IPS-18a (cell line): ENCODE results near the gene CNTNAP4.

Experiments
- H3K27ac ChIP-seq: one replicate; pipeline ENCODE4 v1.5.1; 2013; ENCODE audit warnings: low read length
- H3K27me3 ChIP-seq: one replicate; pipeline ENCODE4 v1.6.1; 2013; ENCODE audit warnings: mild to moderate bottlenecking, low read length; ENCODE audit not compliant: control insufficient read depth, insufficient read depth
- H3K36me3 ChIP-seq: one replicate; pipeline ENCODE4 v1.6.1; 2013; ENCODE audit warnings: low read depth, low read length; ENCODE audit not compliant: control insufficient read depth
- H3K4me1 ChIP-seq: one replicate; pipeline ENCODE4 v1.6.1; 2013; ENCODE audit warnings: low read depth, low read length; ENCODE audit not compliant: control insufficient read depth
- H3K4me3 ChIP-seq: one replicate; pipeline ENCODE4 v1.5.1; 2013; ENCODE audit warnings: low read length
- H3K9ac ChIP-seq: one replicate; pipeline ENCODE4 v1.6.1; 2013; ENCODE audit warnings: mild to moderate bottlenecking, low read length, moderate library complexity
- H3K9me3 ChIP-seq: one replicate; pipeline ENCODE4 v1.6.1; 2013; ENCODE audit warnings: low read depth, low read length; ENCODE audit not compliant: control insufficient read depth

CNTNAP4 gene

GRCh38 chr16:76421571-76421970 lies 144.4 kb downstream of the CNTNAP4 start:
- H3K9me3 ChIP-seq, result no peaks in the 10 kb centered on the region
- H3K4me1 ChIP-seq, result peaks cover 3% of the 10 kb centered on the region
- no peak overlapping the region for H3K9ac ChIP-seq
- H3K27me3 ChIP-seq, result no peaks in the 10 kb centered on the region
- no peak overlapping the region for H3K4me3 ChIP-seq
- H3K36me3 ChIP-seq, result no peaks in the 10 kb centered on the region
- H3K27ac ChIP-seq, result no peak overlapping the region

DNA sequence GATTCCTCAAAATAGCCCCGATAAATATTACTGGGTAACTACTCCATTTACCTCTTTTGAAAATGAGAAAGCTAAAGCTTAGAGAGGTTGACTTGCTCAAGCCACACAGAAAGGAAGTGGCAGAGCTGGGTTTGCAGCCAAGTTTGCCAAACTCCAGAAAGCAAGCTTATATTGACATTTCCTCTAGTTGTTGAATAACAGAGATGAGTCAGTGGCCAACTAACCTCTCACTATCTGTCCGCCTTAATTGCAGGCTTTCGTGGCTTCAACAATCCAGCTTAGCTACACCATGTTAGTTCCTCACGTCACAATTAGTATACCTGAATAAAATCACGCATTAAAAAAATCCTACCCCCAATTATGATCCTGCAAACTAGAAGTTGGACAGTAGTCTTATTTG lies 151.7 kb downstream of the CNTNAP4 start:
- no peaks in the 10 kb centered on the region for H3K27me3 ChIP-seq
- no peaks in the 10 kb centered on the region for H3K4me1 ChIP-seq
- no peaks in the 10 kb centered on the region for H3K36me3 ChIP-seq
- H3K4me3 ChIP-seq, result no peak overlapping the region
- H3K9me3 ChIP-seq, result no peaks in the 10 kb centered on the region
- H3K27ac ChIP-seq, result no peak overlapping the region
- no peak overlapping the region for H3K9ac ChIP-seq

GRCh38 chr16:76441391-76441790 lies 164.2 kb downstream of the CNTNAP4 start:
- Histone ChIP-seq H3K4me1 (no peaks in the 10 kb centered on the region), H3K36me3 (no peaks in the 10 kb centered on the region), H3K9ac (no peak overlapping the region), H3K9me3 (no peaks in the 10 kb centered on the region), H3K27ac (no peak overlapping the region), H3K4me3 (no peak overlapping the region), H3K27me3 (no peaks in the 10 kb centered on the region)

DNA sequence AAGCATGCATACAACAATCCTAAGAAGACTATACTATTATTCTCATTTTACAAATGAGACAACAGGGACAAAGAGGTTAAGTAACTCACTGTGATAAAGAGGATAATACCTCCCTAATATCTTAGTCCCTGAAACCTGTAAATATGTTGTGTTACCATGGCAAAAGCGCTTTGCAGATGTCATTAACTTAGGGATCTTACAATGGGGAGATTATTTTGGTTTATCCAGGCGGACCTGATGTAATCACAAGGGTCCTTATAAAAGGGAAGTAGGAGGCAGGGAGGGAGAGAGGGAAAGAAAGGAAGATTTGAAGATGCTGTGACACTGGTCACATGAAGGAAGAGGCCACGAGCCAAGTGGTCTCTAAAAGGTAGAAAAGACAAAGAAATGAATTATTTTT lies 164.7 kb downstream of the CNTNAP4 start:
- Histone ChIP-seq H3K9ac (no peak overlapping the region), H3K4me3 (no peak overlapping the region), H3K4me1 (no peaks in the 10 kb centered on the region), H3K36me3 (no peaks in the 10 kb centered on the region), H3K27ac (no peak overlapping the region), H3K9me3 (no peaks in the 10 kb centered on the region), H3K27me3 (no peaks in the 10 kb centered on the region)

- Histone ChIP-seq H3K9ac (no peak overlapping the region), H3K4me3 (no peak overlapping the region), H3K27ac (no peak overlapping the region), H3K27me3 (no peaks in the 10 kb centered on the region), H3K4me1 (no peaks in the 10 kb centered on the region), H3K9me3 (no peaks in the 10 kb centered on the region), H3K36me3 (no peaks in the 10 kb centered on the region)
These were observed 166.8 kb downstream of the CNTNAP4 start for GRCh38 chr16:76443973-76444372.

DNA sequence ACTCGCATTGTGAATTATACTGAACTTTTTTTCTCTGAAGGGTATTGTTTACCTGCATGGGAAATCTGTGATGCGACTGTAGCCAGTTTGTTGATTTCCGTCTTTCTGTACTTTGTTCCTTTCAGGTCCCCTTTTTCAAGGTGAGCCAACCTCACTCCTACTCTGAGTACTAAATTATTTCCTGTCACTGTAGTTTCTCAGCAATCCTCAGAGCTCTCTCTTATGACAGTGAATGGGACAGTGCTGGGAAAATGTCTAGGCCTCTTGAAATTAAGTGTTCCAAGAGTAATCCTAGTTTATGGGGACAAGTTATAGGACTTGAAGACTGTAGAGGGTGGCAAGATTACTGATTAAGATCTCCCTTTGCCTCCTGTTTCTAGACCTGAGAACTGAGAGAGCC lies 167.6 kb downstream of the CNTNAP4 start:
- H3K9me3 ChIP-seq, result no peaks in the 10 kb centered on the region
- H3K4me1 ChIP-seq, result no peaks in the 10 kb centered on the region
- H3K27ac ChIP-seq, result no peak overlapping the region
- H3K4me3 ChIP-seq, result no peak overlapping the region
- H3K9ac ChIP-seq, result no peak overlapping the region
- H3K36me3 ChIP-seq, result no peaks in the 10 kb centered on the region
- no peaks in the 10 kb centered on the region for H3K27me3 ChIP-seq

DNA sequence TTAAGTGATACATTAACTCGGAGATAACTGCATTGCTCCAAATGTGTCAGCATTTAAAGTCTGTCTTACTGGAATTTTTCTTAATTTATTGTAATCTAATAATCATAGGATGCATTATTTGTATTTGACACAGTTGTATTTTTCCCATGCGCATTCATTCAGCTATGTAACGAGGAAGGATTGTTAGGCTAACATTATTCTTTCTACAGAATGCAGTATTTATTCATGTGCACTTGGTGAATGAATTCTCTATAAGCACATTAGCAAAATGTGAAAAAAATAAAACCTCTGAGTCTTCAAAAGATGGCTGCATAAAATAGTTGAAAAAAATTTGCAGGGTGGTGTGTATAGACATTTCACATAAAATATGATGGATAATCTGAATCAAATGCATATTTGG lies 168.6 kb downstream of the CNTNAP4 start:
- H3K9me3 ChIP-seq, result no peaks in the 10 kb centered on the region
- H3K27me3 ChIP-seq, result no peaks in the 10 kb centered on the region

GRCh38 chr16:76446251-76446650 lies 169.1 kb downstream of the CNTNAP4 start:
- H3K27ac ChIP-seq, result no peak overlapping the region
- H3K36me3 ChIP-seq, result no peaks in the 10 kb centered on the region
- H3K4me1 ChIP-seq, result no peaks in the 10 kb centered on the region
- H3K4me3 ChIP-seq, result no peak overlapping the region
- H3K9ac ChIP-seq, result no peak overlapping the region
- H3K9me3 ChIP-seq, result no peaks in the 10 kb centered on the region
- no peaks in the 10 kb centered on the region for H3K27me3 ChIP-seq

More for the DNA sequence above, 168.6 kb downstream of the CNTNAP4 start:
- Histone ChIP-seq H3K9ac (no peak overlapping the region), H3K36me3 (no peaks in the 10 kb centered on the region), H3K27ac (no peak overlapping the region), H3K4me3 (no peak overlapping the region), H3K4me1 (no peaks in the 10 kb centered on the region)

DNA sequence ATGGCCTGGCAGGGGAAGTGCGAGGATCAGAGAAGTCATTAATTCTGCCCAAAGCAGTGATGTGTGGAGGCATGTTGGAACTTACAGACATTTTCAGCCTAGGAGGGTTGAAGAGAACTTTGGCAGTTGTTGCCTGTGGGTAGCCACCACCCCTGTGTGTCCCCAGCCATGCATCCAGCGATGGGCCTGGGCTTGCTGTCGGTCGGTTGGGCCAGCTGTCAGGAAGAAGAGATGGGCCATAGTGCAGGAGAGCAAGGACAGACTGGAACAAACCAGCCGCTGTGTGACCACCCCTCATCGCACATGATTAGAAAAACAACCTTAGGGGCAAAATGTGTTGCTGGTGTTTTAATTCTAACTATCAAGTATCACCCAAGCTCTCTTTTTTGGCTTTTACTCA lies 173.7 kb downstream of the CNTNAP4 start:
- Histone ChIP-seq H3K9me3 (no peaks in the 10 kb centered on the region), H3K36me3 (no peaks in the 10 kb centered on the region), H3K4me3 (no peak overlapping the region), H3K4me1 (no peaks in the 10 kb centered on the region), H3K27me3 (no peaks in the 10 kb centered on the region), H3K27ac (no peak overlapping the region), H3K9ac (no peak overlapping the region)

- no peak overlapping the region for H3K4me3 ChIP-seq
- H3K9me3 ChIP-seq, result no peaks in the 10 kb centered on the region
- H3K27me3 ChIP-seq, result no peaks in the 10 kb centered on the region
- no peak overlapping the region for H3K27ac ChIP-seq
- no peaks in the 10 kb centered on the region for H3K36me3 ChIP-seq
- H3K4me1 ChIP-seq, result no peaks in the 10 kb centered on the region
- H3K9ac ChIP-seq, result no peak overlapping the region
These were observed 178.1 kb downstream of the CNTNAP4 start for GRCh38 chr16:76455257-76455656.

DNA sequence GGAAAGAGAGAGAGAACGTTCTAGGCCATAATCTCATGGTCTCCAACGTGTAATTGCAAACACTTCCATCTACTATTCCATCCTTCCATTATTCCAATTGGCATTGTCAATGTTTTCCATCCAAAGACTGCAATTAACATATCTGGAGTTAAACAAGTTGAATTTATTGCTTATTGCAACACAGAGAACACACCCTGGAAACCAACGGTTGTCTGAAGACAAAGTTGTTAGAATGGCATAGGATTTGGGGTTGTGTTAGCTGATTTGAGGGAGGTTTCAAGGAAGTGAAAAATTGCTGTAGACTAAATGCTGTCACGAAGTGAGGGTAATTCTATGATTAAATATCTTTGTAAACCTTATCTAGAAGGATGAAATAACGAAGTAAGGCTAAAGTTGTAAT lies 178.8 kb downstream of the CNTNAP4 start:
- no peaks in the 10 kb centered on the region for H3K27me3 ChIP-seq
- H3K9me3 ChIP-seq, result no peaks in the 10 kb centered on the region
- H3K4me1 ChIP-seq, result no peaks in the 10 kb centered on the region
- H3K4me3 ChIP-seq, result no peak overlapping the region
- H3K36me3 ChIP-seq, result no peaks in the 10 kb centered on the region
- H3K27ac ChIP-seq, result no peak overlapping the region
- H3K9ac ChIP-seq, result no peak overlapping the region

DNA sequence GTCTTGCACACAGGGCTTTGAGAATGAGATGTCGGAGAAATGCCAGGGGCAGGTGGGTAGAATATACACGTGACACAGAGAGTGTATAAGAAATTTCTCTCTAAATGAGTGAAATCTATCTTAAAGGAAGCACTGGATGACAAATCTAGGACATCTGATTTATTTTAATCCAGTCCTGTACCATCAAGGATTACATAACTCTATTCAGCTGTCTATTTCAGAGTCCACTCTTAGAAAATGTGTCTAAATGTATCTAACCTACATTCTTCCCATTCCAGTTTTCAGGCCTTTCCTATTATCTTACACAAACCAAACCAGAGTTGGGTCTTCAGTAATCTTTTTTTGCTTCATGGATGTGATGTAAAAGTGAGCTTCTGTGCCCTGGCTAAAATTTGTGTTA lies 181.9 kb downstream of the CNTNAP4 start:
- no peak overlapping the region for H3K27ac ChIP-seq
- H3K4me3 ChIP-seq, result no peak overlapping the region
- H3K4me1 ChIP-seq, result no peaks in the 10 kb centered on the region
- H3K36me3 ChIP-seq, result no peaks in the 10 kb centered on the region
- no peaks in the 10 kb centered on the region for H3K9me3 ChIP-seq
- H3K27me3 ChIP-seq, result no peaks in the 10 kb centered on the region
- H3K9ac ChIP-seq, result no peak overlapping the region
